Astrocyte of the cerebellum (primary cell): ENCODE data around the gene DSCAM.
"Not testable (repeated sequence)": the region's sequence is repeated elsewhere in the genome, so short reads cannot be mapped to it uniquely, and the experiment has no call there.

Source experiments
- DNase-seq: peaks from one replicate; pipeline ENCODE4 v3.0.0-alpha.2; 2011; ENCODE audit warnings: low read depth
- H3K4me3 ChIP-seq: 2 replicates; pipeline ENCODE4 v1.5.1; 2011; ENCODE audit warnings: mild to moderate bottlenecking, low read depth, low read length, moderate library complexity
- CTCF ChIP-seq: IDR thresholded peaks from 2 replicates; pipeline ENCODE4 v1.5.1; 2012; ENCODE audit warnings: low read length, low read depth, moderate library complexity, mild to moderate bottlenecking; ENCODE audit errors: missing control alignments
- in situ Hi-C: cut with HindIII; loops from 2 replicates; pipeline ENCODE4 v1.10.0; 2017; ENCODE audit warnings: low sequenced_read_pairs

The DSCAM gene

DNA sequence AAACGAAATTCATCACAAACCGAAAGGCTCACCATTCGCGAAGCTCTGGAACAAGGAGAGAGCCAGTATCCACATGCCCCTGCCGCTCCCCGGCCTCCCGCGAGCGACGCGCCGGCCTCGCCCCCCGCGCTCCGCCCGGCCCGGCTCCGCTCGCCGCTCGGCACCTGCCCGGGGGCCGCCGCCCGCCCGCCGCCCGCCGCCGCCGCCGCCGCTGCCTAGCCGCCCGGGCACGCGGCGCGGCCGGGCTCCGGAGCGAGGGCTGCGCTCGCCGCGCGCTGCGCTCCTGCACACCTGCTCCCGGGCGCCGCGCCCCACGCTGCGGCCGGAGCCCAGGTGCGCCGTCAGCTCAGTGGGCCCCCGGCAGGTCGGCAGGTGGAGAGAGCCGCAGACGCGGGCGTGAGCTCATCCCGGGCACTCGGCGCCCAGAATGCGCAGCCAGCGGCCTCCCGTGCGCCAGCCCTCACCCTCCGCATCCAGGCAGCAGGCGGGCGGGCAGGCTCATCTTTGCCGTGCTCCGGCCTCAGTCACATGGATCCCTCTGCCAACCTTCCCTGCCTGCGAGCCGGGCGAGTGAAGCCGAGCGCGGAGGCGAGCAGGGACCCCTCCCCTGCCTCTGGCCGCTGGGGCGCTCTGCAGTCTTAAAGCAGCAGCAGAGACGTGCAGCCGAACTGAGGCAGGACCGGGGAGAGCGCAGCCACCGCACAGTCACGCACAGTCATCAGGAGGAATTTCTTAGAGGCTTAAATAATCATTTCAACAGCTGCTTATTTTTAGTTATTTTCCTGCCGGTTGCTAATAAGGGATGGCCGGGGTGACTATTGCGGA, at the start of gene DSCAM:
TSS of gene DSCAM (minus strand) at position 572 of the 825 bp plus-strand sequence. CDS start at position 75, 497 bp downstream.
- peak within 1 kb of the TSS; percentile 36 for H3K4me3 ChIP-seq
- in situ Hi-C loops, result no loop called here
- DNase-seq, result no peak
- no peak for TF ChIP-seq CTCF

- DNase-seq, in situ Hi-C loops, H3K4me3 ChIP-seq: not testable (repeated sequence)
Measured at GRCh38 chr21:40895697-40896096, 48.7 kb upstream of the DSCAM start.

DNA sequence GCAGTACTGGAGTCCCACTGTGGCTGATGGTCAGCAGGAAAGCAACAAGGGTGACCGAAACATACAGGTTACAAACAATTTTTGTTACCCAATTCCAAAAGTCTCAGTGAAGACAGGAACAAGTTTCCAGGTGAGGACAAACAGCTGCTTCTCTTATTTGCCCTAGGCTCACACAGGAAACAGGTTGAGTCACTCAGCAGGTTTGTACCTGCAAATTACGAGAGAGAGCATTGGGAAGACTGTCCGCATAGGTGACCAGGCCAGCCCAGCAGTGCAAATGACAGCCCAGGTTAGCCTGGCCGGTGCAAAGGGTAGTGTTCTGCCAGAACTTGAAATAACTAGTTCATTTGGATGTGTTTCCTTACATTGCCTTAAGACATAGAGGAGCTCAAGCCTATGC, 40.0 kb upstream of the DSCAM start:
- no peak for DNase-seq
- no peak overlapping the region for H3K4me3 ChIP-seq
- TF ChIP-seq CTCF, result no peak
- in situ Hi-C loops, result no loop called here

- TF ChIP-seq CTCF, result no peak
- in situ Hi-C loops, result no loop called here
- DNase-seq, result no peak
- no peak overlapping the region for H3K4me3 ChIP-seq
Measured at GRCh38 chr21:40886006-40886405, 39.0 kb upstream of the DSCAM start.

- no peak for TF ChIP-seq CTCF
- in situ Hi-C loops, result no loop called here
- no peak for DNase-seq
- H3K4me3 ChIP-seq, result no peak overlapping the region
Measured at GRCh38 chr21:40882192-40882915, 35.4 kb upstream of the DSCAM start.

GRCh38 chr21:40881767-40882166, 34.8 kb upstream of the DSCAM start:
- no peak overlapping the region for H3K4me3 ChIP-seq
- DNase-seq, result no peak
- in situ Hi-C loops, result no loop called here
- TF ChIP-seq CTCF, result no peak

DNA sequence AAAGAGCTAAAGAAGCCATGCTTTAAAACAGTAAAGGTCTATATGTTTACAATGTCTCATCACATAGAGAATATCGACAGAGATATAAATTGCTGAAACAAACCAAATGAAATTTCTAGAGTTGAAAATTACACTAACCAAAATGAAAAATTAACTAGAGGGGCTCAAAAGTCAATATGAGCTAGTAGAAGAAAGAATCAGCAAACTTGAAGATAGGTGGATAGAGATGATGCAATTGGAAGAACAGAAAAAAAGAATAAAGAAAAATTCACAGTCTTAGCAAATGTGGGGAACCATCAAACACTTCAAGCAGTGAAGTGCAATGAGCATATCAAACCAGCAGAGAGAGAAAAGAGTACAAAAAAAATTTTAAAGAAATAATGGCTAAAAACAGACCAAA, 24.1 kb upstream of the DSCAM start:
- no peak overlapping the region for H3K4me3 ChIP-seq
- in situ Hi-C loops, result no loop called here
- TF ChIP-seq CTCF, result no peak
- DNase-seq, result no peak
